Measurements from ENCODE around the gene WDPCP. TPM values are rescaled to one million over a fixed set of nuclear protein-coding genes. Genes with fewer than 3 reads are reported as not detected.
"Not testable (repeated sequence)": the region's sequence is repeated elsewhere in the genome, so short reads cannot be mapped to it uniquely, and the experiment has no call there.

WDPCP gene
- polyA plus RNA-seq, 1 donor from 2014 or later: 8.9 TPM

GRCh38 chr2:63074399-63074798 lies 513.9 kb downstream of the WDPCP start:
- H3K9me3 ChIP-seq (ENCODE audit: low read length); H3K36me3 ChIP-seq (ENCODE audit: insufficient read depth, low read length); H4K20me1 ChIP-seq (ENCODE audit: insufficient read depth); H3K27ac ChIP-seq (ENCODE audit: low read length); H3K79me2 ChIP-seq (replicated peaks; ENCODE audit: insufficient read depth, low read length); H3F3A ChIP-seq (ENCODE audit: insufficient read depth, low read length, poor library complexity, severe bottlenecking); H3K27me3 ChIP-seq (ENCODE audit: insufficient read depth, low read depth, low read length); H2AFZ ChIP-seq (ENCODE audit: low read depth, low read length); H3K4me2 ChIP-seq (ENCODE audit: low read length); H3K9ac ChIP-seq (ENCODE audit: low read length); H3K4me3 ChIP-seq (ENCODE audit: low read length); H3K9me2 ChIP-seq (ENCODE audit: insufficient read depth, low read length): not testable (repeated sequence)

- TF ChIP-seq, protein P1, sequence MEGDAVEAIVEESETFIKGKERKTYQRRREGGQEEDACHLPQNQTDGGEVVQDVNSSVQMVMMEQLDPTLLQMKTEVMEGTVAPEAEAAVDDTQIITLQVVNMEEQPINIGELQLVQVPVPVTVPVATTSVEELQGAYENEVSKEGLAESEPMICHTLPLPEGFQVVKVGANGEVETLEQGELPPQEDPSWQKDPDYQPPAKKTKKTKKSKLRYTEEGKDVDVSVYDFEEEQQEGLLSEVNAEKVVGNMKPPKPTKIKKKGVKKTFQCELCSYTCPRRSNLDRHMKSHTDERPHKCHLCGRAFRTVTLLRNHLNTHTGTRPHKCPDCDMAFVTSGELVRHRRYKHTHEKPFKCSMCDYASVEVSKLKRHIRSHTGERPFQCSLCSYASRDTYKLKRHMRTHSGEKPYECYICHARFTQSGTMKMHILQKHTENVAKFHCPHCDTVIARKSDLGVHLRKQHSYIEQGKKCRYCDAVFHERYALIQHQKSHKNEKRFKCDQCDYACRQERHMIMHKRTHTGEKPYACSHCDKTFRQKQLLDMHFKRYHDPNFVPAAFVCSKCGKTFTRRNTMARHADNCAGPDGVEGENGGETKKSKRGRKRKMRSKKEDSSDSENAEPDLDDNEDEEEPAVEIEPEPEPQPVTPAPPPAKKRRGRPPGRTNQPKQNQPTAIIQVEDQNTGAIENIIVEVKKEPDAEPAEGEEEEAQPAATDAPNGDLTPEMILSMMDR (IDR thresholded peaks at IDR 0.05; ENCODE audit: poor library complexity, severe bottlenecking): no peak
- no peak for TF ChIP-seq TAF1 (IDR thresholded peaks at IDR 0.05; ENCODE audit: low read depth)
- no peak for TF ChIP-seq MXI1 (conservative IDR thresholded peaks at IDR 0.05; ENCODE audit: poor library complexity, severe bottlenecking)
- TF ChIP-seq EP300 (conservative IDR thresholded peaks at IDR 0.05; ENCODE audit: poor library complexity, severe bottlenecking): no peak
- no peak for TF ChIP-seq REST (IDR thresholded peaks at IDR 0.05; ENCODE audit: borderline replicate concordance)
- TF ChIP-seq RAD21 (conservative IDR thresholded peaks at IDR 0.05): no peak
- TF ChIP-seq SMC3 (conservative IDR thresholded peaks at IDR 0.05; ENCODE audit: poor library complexity): no peak
- TF ChIP-seq EZH2 (IDR thresholded peaks at IDR 0.05; ENCODE audit: borderline replicate concordance, insufficient read depth, low read length, poor library complexity, severe bottlenecking): no peak
- no peaks in the 10 kb centered on the region for H3K27me3 ChIP-seq (ENCODE audit: insufficient read depth, low read depth, low read length)
- no peak overlapping the region for H3K27ac ChIP-seq (ENCODE audit: low read length)
- H4K20me1 ChIP-seq (ENCODE audit: insufficient read depth): no peaks in the 10 kb centered on the region
- H3F3A ChIP-seq (ENCODE audit: insufficient read depth, low read length, poor library complexity, severe bottlenecking): no peaks in the 10 kb centered on the region
- no peak overlapping the region for H2AFZ ChIP-seq (ENCODE audit: low read depth, low read length)
- H3K79me2 ChIP-seq (replicated peaks; ENCODE audit: insufficient read depth, low read length): no peaks in the 10 kb centered on the region
- H3K9me3 ChIP-seq (ENCODE audit: low read length): no peaks in the 10 kb centered on the region
- H3K36me3 ChIP-seq (ENCODE audit: insufficient read depth, low read length): no peaks in the 10 kb centered on the region
- no peaks in the 10 kb centered on the region for H3K9me2 ChIP-seq (ENCODE audit: insufficient read depth, low read length)
- H3K4me3 ChIP-seq (ENCODE audit: low read length): no peak overlapping the region
- no peak overlapping the region for H3K4me2 ChIP-seq (ENCODE audit: low read length)
- no peak overlapping the region for H3K9ac ChIP-seq (ENCODE audit: low read length)
These were observed 514.3 kb downstream of the WDPCP start for GRCh38 chr2:63073994-63074393.

- Histone ChIP-seq H3K9me2 (ENCODE audit: insufficient read depth, low read length) (no peaks in the 10 kb centered on the region), H4K20me1 (ENCODE audit: insufficient read depth) (no peaks in the 10 kb centered on the region), H3K4me2 (ENCODE audit: low read length) (no peak overlapping the region), H3K27me3 (ENCODE audit: insufficient read depth, low read depth, low read length) (no peaks in the 10 kb centered on the region), H3K79me2 (replicated peaks; ENCODE audit: insufficient read depth, low read length) (no peaks in the 10 kb centered on the region), H3K27ac (ENCODE audit: low read length) (no peak overlapping the region), H3K9ac (ENCODE audit: low read length) (no peak overlapping the region), H3K9me3 (ENCODE audit: low read length) (no peaks in the 10 kb centered on the region), H3F3A (ENCODE audit: insufficient read depth, low read length, poor library complexity, severe bottlenecking) (no peaks in the 10 kb centered on the region), H3K4me3 (ENCODE audit: low read length) (no peak overlapping the region), H3K36me3 (ENCODE audit: insufficient read depth, low read length) (no peaks in the 10 kb centered on the region), H2AFZ (ENCODE audit: low read depth, low read length) (no peak overlapping the region)
- TF ChIP-seq POLR2AphosphoS5 (IDR thresholded peaks at IDR 0.05) (no peak), REST (IDR thresholded peaks at IDR 0.05; ENCODE audit: borderline replicate concordance) (no peak), EP300 (conservative IDR thresholded peaks at IDR 0.05; ENCODE audit: poor library complexity, severe bottlenecking) (no peak), RAD21 (conservative IDR thresholded peaks at IDR 0.05) (no peak), EZH2 (IDR thresholded peaks at IDR 0.05; ENCODE audit: borderline replicate concordance, insufficient read depth, low read length, poor library complexity, severe bottlenecking) (no peak), TAF1 (IDR thresholded peaks at IDR 0.05; ENCODE audit: low read depth) (no peak), MXI1 (conservative IDR thresholded peaks at IDR 0.05; ENCODE audit: poor library complexity, severe bottlenecking) (no peak), SMC3 (conservative IDR thresholded peaks at IDR 0.05; ENCODE audit: poor library complexity) (no peak)
- TF ChIP-seq, protein P1 (IDR thresholded peaks at IDR 0.05; ENCODE audit: poor library complexity, severe bottlenecking): no peak
These were observed 516.6 kb downstream of the WDPCP start for GRCh38 chr2:63071664-63072063.

All from neural cell (in vitro differentiated cells).